ENCODE data around the gene FXYD7. TPM values are rescaled to one million over a fixed set of nuclear protein-coding genes. Genes with fewer than 3 reads are reported as not detected.
"Not testable (repeated sequence)": the region's sequence is repeated elsewhere in the genome, so short reads cannot be mapped to it uniquely, and the experiment has no call there.

Gene FXYD7
- total RNA-seq, 1 donor from 2014 or later: not detected

- no peak for TF ChIP-seq CTCF (IDR thresholded peaks at IDR 0.05)
- Mint-ChIP-seq H3K9me3 (ENCODE audit: unreplicated experiment) (peaks cover 19% of the 10 kb centered on the region), H3K27me3 (ENCODE audit: unreplicated experiment) (peaks cover 25% of the 10 kb centered on the region), H3K36me3 (ENCODE audit: unreplicated experiment) (no peaks in the 10 kb centered on the region), H3K4me1 (ENCODE audit: unreplicated experiment) (no peaks in the 10 kb centered on the region), H3K4me3 (ENCODE audit: unreplicated experiment) (no peak overlapping the region), H3K27ac (ENCODE audit: unreplicated experiment) (no peak overlapping the region)
- no peak for DNase-seq (ENCODE audit: extremely low spot score, unreplicated experiment)
These were observed 41.8 kb downstream of the FXYD7 start for GRCh38 chr19:35184884-35185283.

DNA sequence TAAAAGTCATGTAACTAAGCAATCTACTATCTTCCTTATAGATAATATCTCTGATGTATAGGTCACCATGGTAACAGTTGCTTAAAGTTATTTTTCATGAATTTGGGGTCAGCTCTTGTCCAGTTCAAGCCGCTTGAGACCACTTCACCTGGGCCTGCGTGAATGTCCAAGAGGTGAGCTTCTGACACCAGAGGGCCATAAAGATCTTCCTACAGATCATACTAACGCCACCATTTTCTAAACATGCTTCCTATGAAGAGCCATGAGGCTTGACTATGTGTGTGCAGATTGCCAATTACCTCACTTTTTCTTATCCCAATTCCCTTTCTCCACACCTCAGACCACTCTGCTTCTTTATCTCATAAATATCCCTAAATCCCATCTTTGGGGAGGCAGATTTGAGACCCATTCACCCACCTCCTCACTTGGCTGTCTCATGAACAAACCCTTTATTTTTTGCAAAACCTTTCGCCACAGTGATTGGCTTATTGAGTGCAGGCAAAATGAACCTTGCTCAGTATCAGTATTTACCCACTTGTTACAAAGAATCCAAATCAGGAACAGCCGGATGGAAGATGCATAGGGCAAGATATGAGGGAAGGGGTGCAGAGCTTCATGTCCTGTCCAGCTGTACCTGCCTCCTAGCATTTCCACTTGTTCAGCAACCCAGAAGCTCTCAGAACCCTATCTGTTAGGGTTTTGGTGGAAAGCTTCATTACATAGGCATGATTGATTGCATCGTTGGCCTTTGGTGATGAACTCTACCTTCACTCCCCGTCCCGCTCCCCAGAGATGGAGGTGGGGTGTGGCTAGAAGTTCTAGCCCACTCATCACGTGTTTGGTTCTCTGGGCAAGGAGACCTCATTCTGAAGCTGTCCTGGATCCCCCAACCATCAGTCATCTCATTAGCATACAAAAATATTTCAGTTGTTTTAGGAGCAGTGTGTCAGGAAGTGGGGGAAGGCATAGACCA, 51.2 kb downstream of the FXYD7 start:
- peaks cover 51% of the 10 kb centered on the region for H3K27me3 Mint-ChIP-seq (ENCODE audit: unreplicated experiment)
- H3K4me1 Mint-ChIP-seq (ENCODE audit: unreplicated experiment): no peaks in the 10 kb centered on the region
- DNase-seq (ENCODE audit: extremely low spot score, unreplicated experiment): peak; percentile 27
- H3K4me3 Mint-ChIP-seq (ENCODE audit: unreplicated experiment): no peak overlapping the region
- no peak for TF ChIP-seq CTCF (IDR thresholded peaks at IDR 0.05)
- no peaks in the 10 kb centered on the region for H3K9me3 Mint-ChIP-seq (ENCODE audit: unreplicated experiment)
- H3K27ac Mint-ChIP-seq (ENCODE audit: unreplicated experiment): no peak overlapping the region
- no peaks in the 10 kb centered on the region for H3K36me3 Mint-ChIP-seq (ENCODE audit: unreplicated experiment)

DNA sequence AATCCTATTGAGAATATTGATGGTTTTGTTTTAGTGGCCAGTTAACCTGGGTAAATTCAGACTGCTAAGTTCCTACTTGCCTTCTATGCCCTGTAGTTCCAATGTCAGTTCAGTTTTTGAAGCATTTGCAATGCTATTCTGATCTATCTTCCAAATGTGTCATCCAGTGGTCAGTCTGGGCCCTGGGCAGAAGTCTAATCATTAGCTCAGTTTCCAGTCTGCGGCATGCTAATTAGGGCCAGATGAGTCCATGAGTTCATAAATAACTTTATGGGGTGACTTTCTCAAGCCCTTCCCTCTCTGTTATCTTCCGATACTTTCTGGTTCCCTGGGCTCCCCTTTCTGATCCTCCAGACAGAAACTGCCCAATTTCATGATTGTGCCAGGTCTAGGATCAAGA, 52.8 kb downstream of the FXYD7 start:
- Mint-ChIP-seq H3K4me3 (ENCODE audit: unreplicated experiment) (no peak overlapping the region), H3K36me3 (ENCODE audit: unreplicated experiment) (no peaks in the 10 kb centered on the region), H3K27ac (ENCODE audit: unreplicated experiment) (no peak overlapping the region), H3K9me3 (ENCODE audit: unreplicated experiment) (no peaks in the 10 kb centered on the region), H3K4me1 (ENCODE audit: unreplicated experiment) (no peaks in the 10 kb centered on the region), H3K27me3 (ENCODE audit: unreplicated experiment) (peaks cover 48% of the 10 kb centered on the region)
- peak; percentile 10 for DNase-seq (ENCODE audit: extremely low spot score, unreplicated experiment)
- no peak for TF ChIP-seq CTCF (IDR thresholded peaks at IDR 0.05)

DNA sequence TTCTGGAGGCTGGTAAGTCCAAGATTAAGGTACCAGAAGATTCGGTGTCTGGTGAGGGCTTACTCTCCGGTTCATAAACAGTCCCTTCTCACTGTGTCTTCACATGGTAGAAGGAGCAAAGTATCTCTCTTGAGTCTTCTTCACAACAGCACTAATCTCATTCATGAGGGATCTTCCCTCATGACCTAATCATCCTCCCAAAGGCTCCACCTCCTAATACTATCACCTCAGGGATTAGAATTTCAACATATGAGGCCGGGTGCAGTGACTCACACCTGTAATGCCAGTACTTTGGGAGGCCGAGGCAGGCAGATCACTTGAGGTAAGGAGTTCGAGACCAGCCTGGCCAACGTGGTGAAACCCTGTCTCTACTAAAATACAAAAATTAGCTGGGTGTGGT, 53.8 kb downstream of the FXYD7 start:
- H3K4me3 Mint-ChIP-seq (ENCODE audit: unreplicated experiment); H3K36me3 Mint-ChIP-seq (ENCODE audit: unreplicated experiment): not testable (repeated sequence)
- peaks cover 45% of the 10 kb centered on the region for H3K27me3 Mint-ChIP-seq (ENCODE audit: unreplicated experiment)

GRCh38 chr19:35199481-35199880, 56.4 kb downstream of the FXYD7 start:
- Mint-ChIP-seq H3K27ac (ENCODE audit: unreplicated experiment) (no peak overlapping the region), H3K36me3 (ENCODE audit: unreplicated experiment) (no peaks in the 10 kb centered on the region), H3K27me3 (ENCODE audit: unreplicated experiment) (peaks cover 31% of the 10 kb centered on the region), H3K9me3 (ENCODE audit: unreplicated experiment) (no peaks in the 10 kb centered on the region), H3K4me3 (ENCODE audit: unreplicated experiment) (no peak overlapping the region), H3K4me1 (ENCODE audit: unreplicated experiment) (no peaks in the 10 kb centered on the region)
- no peak for DNase-seq (ENCODE audit: extremely low spot score, unreplicated experiment)
- no peak for TF ChIP-seq CTCF (IDR thresholded peaks at IDR 0.05)

More for the DNA sequence above, 53.8 kb downstream of the FXYD7 start:
- H3K9me3 Mint-ChIP-seq (ENCODE audit: unreplicated experiment); DNase-seq (ENCODE audit: extremely low spot score, unreplicated experiment); H3K4me1 Mint-ChIP-seq (ENCODE audit: unreplicated experiment); H3K27ac Mint-ChIP-seq (ENCODE audit: unreplicated experiment): not testable (repeated sequence)

Data from osteocyte (in vitro differentiated cells).